ENCODE results near the gene DNASE1L1.

The DNASE1L1 gene

GRCh38 chrX:154360155-154360713 lies 48.8 kb downstream of the DNASE1L1 start:
- H3K9me3 ChIP-seq (ENCODE audit: low read length), result no peaks in the 10 kb centered on the region
- peaks cover 31% of the 10 kb centered on the region for H3K36me3 ChIP-seq (ENCODE audit: insufficient read depth, low read length)
- H3K27ac ChIP-seq (ENCODE audit: low read depth, low read length, poor library complexity, severe bottlenecking), result no peak overlapping the region
- H4K20me1 ChIP-seq (ENCODE audit: insufficient read depth, low read length), result no peaks in the 10 kb centered on the region
- TF ChIP-seq CTCF (IDR thresholded peaks at IDR 0.05; ENCODE audit: low read length), result no peak
- no peak for TF ChIP-seq EZH2 (IDR thresholded peaks at IDR 0.05; ENCODE audit: borderline replicate concordance, low read length)
- no peaks in the 10 kb centered on the region for H3K9me2 ChIP-seq (ENCODE audit: low read depth, low read length)
- no peak overlapping the region for H3K4me3 ChIP-seq (ENCODE audit: low read depth, low read length, poor library complexity, severe bottlenecking)
- H3K4me1 ChIP-seq (ENCODE audit: insufficient read depth, low read length, severe bottlenecking), result no peaks in the 10 kb centered on the region
- H3K4me2 ChIP-seq (ENCODE audit: low read length), result no peak overlapping the region
- no peaks in the 10 kb centered on the region for H3K79me2 ChIP-seq (ENCODE audit: insufficient read depth, low read length)
- H2AFZ ChIP-seq (ENCODE audit: low read length), result no peak overlapping the region
- H3K27me3 ChIP-seq (ENCODE audit: insufficient read depth, low read length), result no peaks in the 10 kb centered on the region
- no peaks in the 10 kb centered on the region for H3F3A ChIP-seq (ENCODE audit: insufficient read depth, low read length)
- no peak overlapping the region for H3K9ac ChIP-seq (ENCODE audit: low read length)

- Histone ChIP-seq H3K79me2 (ENCODE audit: insufficient read depth, low read length) (no peaks in the 10 kb centered on the region), H3K27me3 (ENCODE audit: insufficient read depth, low read length) (no peaks in the 10 kb centered on the region), H3K4me1 (ENCODE audit: insufficient read depth, low read length, severe bottlenecking) (no peaks in the 10 kb centered on the region), H3K9me3 (ENCODE audit: low read length) (no peaks in the 10 kb centered on the region), H3K4me2 (ENCODE audit: low read length) (no peak overlapping the region), H4K20me1 (ENCODE audit: insufficient read depth, low read length) (no peaks in the 10 kb centered on the region), H3K27ac (ENCODE audit: low read depth, low read length, poor library complexity, severe bottlenecking) (no peak overlapping the region), H3K9me2 (ENCODE audit: low read depth, low read length) (no peaks in the 10 kb centered on the region), H3K36me3 (ENCODE audit: insufficient read depth, low read length) (peaks cover 31% of the 10 kb centered on the region), H3K4me3 (ENCODE audit: low read depth, low read length, poor library complexity, severe bottlenecking) (no peak overlapping the region), H3K9ac (ENCODE audit: low read length) (no peak overlapping the region), H2AFZ (ENCODE audit: low read length) (no peak overlapping the region), H3F3A (ENCODE audit: insufficient read depth, low read length) (no peaks in the 10 kb centered on the region)
- TF ChIP-seq CTCF (IDR thresholded peaks at IDR 0.05; ENCODE audit: low read length) (no peak), EZH2 (IDR thresholded peaks at IDR 0.05; ENCODE audit: borderline replicate concordance, low read length) (no peak)
Observed at GRCh38 chrX:154359362-154360154, 49.5 kb downstream of the DNASE1L1 start.

- Histone ChIP-seq H3K27ac (ENCODE audit: low read depth, low read length, poor library complexity, severe bottlenecking) (no peak overlapping the region), H4K20me1 (ENCODE audit: insufficient read depth, low read length) (no peaks in the 10 kb centered on the region), H3K4me3 (ENCODE audit: low read depth, low read length, poor library complexity, severe bottlenecking) (no peak overlapping the region), H3F3A (ENCODE audit: insufficient read depth, low read length) (no peaks in the 10 kb centered on the region), H3K9ac (ENCODE audit: low read length) (no peak overlapping the region), H3K9me3 (ENCODE audit: low read length) (no peaks in the 10 kb centered on the region), H3K27me3 (ENCODE audit: insufficient read depth, low read length) (no peaks in the 10 kb centered on the region), H3K36me3 (ENCODE audit: insufficient read depth, low read length) (peaks cover 37% of the 10 kb centered on the region), H3K79me2 (ENCODE audit: insufficient read depth, low read length) (no peaks in the 10 kb centered on the region), H3K9me2 (ENCODE audit: low read depth, low read length) (no peaks in the 10 kb centered on the region), H3K4me1 (ENCODE audit: insufficient read depth, low read length, severe bottlenecking) (no peaks in the 10 kb centered on the region), H3K4me2 (ENCODE audit: low read length) (no peak overlapping the region), H2AFZ (ENCODE audit: low read length) (no peak overlapping the region)
- no peak for TF ChIP-seq EZH2 (IDR thresholded peaks at IDR 0.05; ENCODE audit: borderline replicate concordance, low read length)
- TF ChIP-seq CTCF (IDR thresholded peaks at IDR 0.05; ENCODE audit: low read length), result no peak
Observed at GRCh38 chrX:154358829-154359228, 50.2 kb downstream of the DNASE1L1 start.

Measured in OCI-LY1 (cell line).